LoVo (cell line): ENCODE measurements around the gene SLIT2.
A peak's percentile ranks its signal among the peaks of the same experiment; 100 is the strongest.

Experiments
- DNase-seq: peaks from one replicate; pipeline ENCODE4 v3.0.0-alpha.2; 2016; ENCODE audit warnings: low spot score

SLIT2 gene

GRCh38 chr4:20299515-20299914, 47.8 kb downstream of the SLIT2 start:
- peak; percentile 7 for DNase-seq

GRCh38 chr4:20301161-20301560, 49.5 kb downstream of the SLIT2 start:
- no peak for DNase-seq
